Erythroblast (primary cell): Measurements from ENCODE around the gene USP35.

ENCODE experiments used
- GATA1 ChIP-seq: IDR thresholded peaks from 2 replicates; pipeline ENCODE4 v1.6.1; 2011; ENCODE audit warnings: low read depth, mild to moderate bottlenecking, control low read depth, low read length, moderate library complexity
- POLR2A ChIP-seq: IDR thresholded peaks from 2 replicates; pipeline ENCODE4 v1.6.1; 2011; ENCODE audit warnings: mild to moderate bottlenecking, low read length

DNA sequence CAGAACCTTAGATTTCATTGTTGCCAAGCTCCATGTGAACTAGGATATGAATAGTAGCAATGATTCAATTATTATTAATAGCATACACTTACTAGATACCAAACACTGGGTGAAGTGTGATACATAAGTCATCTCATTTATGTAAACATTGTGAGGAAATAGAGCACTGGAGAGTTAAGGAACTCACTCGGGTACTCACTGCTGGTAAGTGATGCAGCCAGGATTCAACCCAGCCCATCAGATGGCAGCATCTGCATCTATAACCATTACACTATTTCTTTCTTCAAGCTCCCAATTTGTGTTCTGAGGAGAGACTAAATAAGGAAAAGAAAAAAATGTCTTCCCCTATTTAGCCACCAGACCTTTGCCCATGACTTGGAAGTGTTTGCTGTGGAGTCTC, 39.1 kb upstream of the USP35 start:
- TF ChIP-seq POLR2A (no peak), GATA1 (no peak)
